Measurements from ENCODE around the gene PTPRJ.

The PTPRJ gene

GRCh38 chr11:48037709-48038468, 57.5 kb downstream of the PTPRJ start:
- no peak overlapping the region for H3K27ac ChIP-seq (ENCODE audit: low read depth, low read length)
- H3K9me3 ChIP-seq (ENCODE audit: control insufficient read depth, insufficient read depth, low read length): no peaks in the 10 kb centered on the region
- H3F3A ChIP-seq (ENCODE audit: control insufficient read depth, insufficient read depth): no peaks in the 10 kb centered on the region
- H3K4me2 ChIP-seq (ENCODE audit: low read length): no peak overlapping the region
- no peaks in the 10 kb centered on the region for H3K9me2 ChIP-seq (replicated peaks; ENCODE audit: control insufficient read depth, low read length)
- TF ChIP-seq EZH2phosphoT487 (IDR thresholded peaks at IDR 0.05; ENCODE audit: borderline replicate concordance, low read length): no peak
- TF ChIP-seq, protein P1, sequence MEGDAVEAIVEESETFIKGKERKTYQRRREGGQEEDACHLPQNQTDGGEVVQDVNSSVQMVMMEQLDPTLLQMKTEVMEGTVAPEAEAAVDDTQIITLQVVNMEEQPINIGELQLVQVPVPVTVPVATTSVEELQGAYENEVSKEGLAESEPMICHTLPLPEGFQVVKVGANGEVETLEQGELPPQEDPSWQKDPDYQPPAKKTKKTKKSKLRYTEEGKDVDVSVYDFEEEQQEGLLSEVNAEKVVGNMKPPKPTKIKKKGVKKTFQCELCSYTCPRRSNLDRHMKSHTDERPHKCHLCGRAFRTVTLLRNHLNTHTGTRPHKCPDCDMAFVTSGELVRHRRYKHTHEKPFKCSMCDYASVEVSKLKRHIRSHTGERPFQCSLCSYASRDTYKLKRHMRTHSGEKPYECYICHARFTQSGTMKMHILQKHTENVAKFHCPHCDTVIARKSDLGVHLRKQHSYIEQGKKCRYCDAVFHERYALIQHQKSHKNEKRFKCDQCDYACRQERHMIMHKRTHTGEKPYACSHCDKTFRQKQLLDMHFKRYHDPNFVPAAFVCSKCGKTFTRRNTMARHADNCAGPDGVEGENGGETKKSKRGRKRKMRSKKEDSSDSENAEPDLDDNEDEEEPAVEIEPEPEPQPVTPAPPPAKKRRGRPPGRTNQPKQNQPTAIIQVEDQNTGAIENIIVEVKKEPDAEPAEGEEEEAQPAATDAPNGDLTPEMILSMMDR (IDR thresholded peaks at IDR 0.05; ENCODE audit: low read depth, low read length, poor library complexity, severe bottlenecking): no peak
- 0 out of 2 replicates have a peak, but pooled peaks cover 4% of the 10 kb centered on the region for H3K27me3 ChIP-seq (ENCODE audit: control insufficient read depth, low read length)
- H3K4me3 ChIP-seq (ENCODE audit: low read length): no peak overlapping the region
- no peaks in the 10 kb centered on the region for H3K36me3 ChIP-seq (ENCODE audit: control insufficient read depth, low read length)
- no peaks in the 10 kb centered on the region for H4K20me1 ChIP-seq (ENCODE audit: control insufficient read depth, insufficient read depth, low read depth, low read length)
- H3K4me1 ChIP-seq (ENCODE audit: control insufficient read depth, low read length): no peaks in the 10 kb centered on the region; the same call in 1 of the 2 replicates
- H3K79me2 ChIP-seq (ENCODE audit: control insufficient read depth, low read length): no peaks in the 10 kb centered on the region

DNA sequence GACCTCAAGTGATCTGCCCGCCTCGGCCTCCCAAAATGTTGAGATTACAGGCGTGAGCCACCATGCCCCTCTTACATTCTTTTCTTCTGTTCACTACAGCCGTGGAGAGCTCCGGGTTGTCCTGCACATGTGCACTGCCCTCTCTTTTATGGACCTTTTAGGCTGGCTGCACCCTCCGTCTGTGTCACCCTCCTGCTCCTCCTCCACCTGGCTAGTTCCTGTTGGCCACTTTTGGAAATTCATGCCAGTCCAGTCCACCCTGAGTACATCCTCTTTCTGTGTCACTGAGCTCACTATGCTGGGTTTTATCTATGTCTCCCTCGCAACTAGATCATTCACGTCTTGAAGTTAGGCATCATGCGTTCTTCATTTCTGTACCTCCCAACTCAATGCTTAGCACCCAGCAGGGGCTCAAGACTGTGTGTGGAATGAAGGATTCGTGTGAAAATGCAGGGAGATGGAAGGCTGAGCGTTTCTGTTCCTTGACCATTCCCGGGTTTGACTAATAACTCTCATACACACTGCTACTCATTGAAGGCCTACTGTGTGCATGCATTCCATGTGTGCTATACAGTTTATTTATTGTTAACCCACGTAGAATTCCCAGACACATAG, 60.6 kb downstream of the PTPRJ start:
- Histone ChIP-seq H3F3A (ENCODE audit: control insufficient read depth, insufficient read depth) (peaks cover 3% of the 10 kb centered on the region; the same call in 1 of the 2 replicates), H3K9me3 (ENCODE audit: control insufficient read depth, insufficient read depth, low read length) (no peaks in the 10 kb centered on the region), H4K20me1 (ENCODE audit: control insufficient read depth, insufficient read depth, low read depth, low read length) (no peaks in the 10 kb centered on the region), H3K4me2 (ENCODE audit: low read length) (no peak overlapping the region), H3K9me2 (replicated peaks; ENCODE audit: control insufficient read depth, low read length) (no peaks in the 10 kb centered on the region), H3K4me3 (ENCODE audit: low read length) (no peak overlapping the region), H3K36me3 (ENCODE audit: control insufficient read depth, low read length) (no peaks in the 10 kb centered on the region; the same call in 1 of the 2 replicates), H3K4me1 (ENCODE audit: control insufficient read depth, low read length) (peaks cover 20% of the 10 kb centered on the region), H3K79me2 (ENCODE audit: control insufficient read depth, low read length) (no peaks in the 10 kb centered on the region), H3K27me3 (ENCODE audit: control insufficient read depth, low read length) (0 out of 2 replicates have a peak, but pooled peaks cover 4% of the 10 kb centered on the region), H3K27ac (ENCODE audit: low read depth, low read length) (no peak overlapping the region)
- TF ChIP-seq, protein P1 (IDR thresholded peaks at IDR 0.05; ENCODE audit: low read depth, low read length, poor library complexity, severe bottlenecking): no peak
- TF ChIP-seq EZH2phosphoT487 (IDR thresholded peaks at IDR 0.05; ENCODE audit: borderline replicate concordance, low read length): no peak

DNA sequence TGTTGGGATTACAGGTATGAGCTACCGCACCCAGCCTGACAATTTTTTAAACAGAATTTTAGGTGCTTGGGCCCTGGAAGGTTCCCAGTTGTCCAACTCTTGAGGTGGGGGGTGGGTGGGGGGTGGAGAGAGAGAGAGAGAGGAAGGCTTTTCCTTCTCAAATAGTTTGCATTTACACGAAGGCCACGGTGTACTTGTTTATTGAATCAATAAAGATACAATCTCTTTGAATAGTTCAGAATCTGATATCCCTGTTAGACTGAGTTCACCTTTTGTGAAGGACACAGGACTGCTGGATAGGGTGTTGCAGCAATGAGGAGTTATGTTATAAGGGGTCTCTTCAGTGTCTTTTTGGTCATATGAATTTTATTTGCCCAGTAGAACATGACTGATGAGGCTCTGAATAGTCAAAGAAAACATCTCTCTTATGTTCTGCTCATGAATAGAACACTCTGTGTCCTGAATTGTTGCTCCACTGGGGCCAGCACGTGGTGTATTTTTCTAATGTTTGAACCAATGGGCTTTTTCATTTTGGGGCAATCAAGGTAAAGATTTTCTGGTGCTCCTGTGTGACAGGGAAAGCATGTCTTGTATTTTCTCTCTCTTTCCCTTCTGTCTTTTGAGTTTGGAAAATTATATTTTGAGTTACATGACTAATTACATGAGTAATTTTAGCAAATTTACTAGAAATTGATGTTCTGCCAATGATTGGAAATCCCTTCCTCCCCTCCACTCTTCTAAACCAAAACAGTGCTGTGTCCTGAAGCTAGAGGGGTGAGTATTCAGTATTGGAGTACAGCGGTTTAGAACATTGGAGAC, 61.7 kb downstream of the PTPRJ start:
- H3K9me3 ChIP-seq (ENCODE audit: control insufficient read depth, insufficient read depth, low read length): no peaks in the 10 kb centered on the region
- no peaks in the 10 kb centered on the region for H4K20me1 ChIP-seq (ENCODE audit: control insufficient read depth, insufficient read depth, low read depth, low read length)
- peaks cover 3% of the 10 kb centered on the region; the same call in 1 of the 2 replicates for H3F3A ChIP-seq (ENCODE audit: control insufficient read depth, insufficient read depth)
- H3K27me3 ChIP-seq (ENCODE audit: control insufficient read depth, low read length): 0 out of 2 replicates have a peak, but pooled peaks cover 4% of the 10 kb centered on the region
- H3K4me3 ChIP-seq (ENCODE audit: low read length): no peak overlapping the region
- no peak overlapping the region for H3K27ac ChIP-seq (ENCODE audit: low read depth, low read length)
- H3K4me1 ChIP-seq (ENCODE audit: control insufficient read depth, low read length): peaks cover 20% of the 10 kb centered on the region
- H3K4me2 ChIP-seq (ENCODE audit: low read length): no peak overlapping the region
- H3K36me3 ChIP-seq (ENCODE audit: control insufficient read depth, low read length): no peaks in the 10 kb centered on the region; the same call in 1 of the 2 replicates
- H3K79me2 ChIP-seq (ENCODE audit: control insufficient read depth, low read length): no peaks in the 10 kb centered on the region
- no peaks in the 10 kb centered on the region for H3K9me2 ChIP-seq (replicated peaks; ENCODE audit: control insufficient read depth, low read length)
- TF ChIP-seq, protein P1 (IDR thresholded peaks at IDR 0.05; ENCODE audit: low read depth, low read length, poor library complexity, severe bottlenecking): no peak
- TF ChIP-seq EZH2phosphoT487 (IDR thresholded peaks at IDR 0.05; ENCODE audit: borderline replicate concordance, low read length): no peak
